Activated CD4-positive, alpha-beta T cell treated with anti-CD3 and anti-CD28 coated beads for 1 hour (primary cell): Measurements from ENCODE around the gene CPPED1.
"Not testable (repeated sequence)": the region's sequence is repeated elsewhere in the genome, so short reads cannot be mapped to it uniquely, and the experiment has no call there.

Source experiments
- DNase-seq: peaks from one replicate; pipeline ENCODE4 v3.0.0-alpha.2; 2020

CPPED1 gene, protein sequence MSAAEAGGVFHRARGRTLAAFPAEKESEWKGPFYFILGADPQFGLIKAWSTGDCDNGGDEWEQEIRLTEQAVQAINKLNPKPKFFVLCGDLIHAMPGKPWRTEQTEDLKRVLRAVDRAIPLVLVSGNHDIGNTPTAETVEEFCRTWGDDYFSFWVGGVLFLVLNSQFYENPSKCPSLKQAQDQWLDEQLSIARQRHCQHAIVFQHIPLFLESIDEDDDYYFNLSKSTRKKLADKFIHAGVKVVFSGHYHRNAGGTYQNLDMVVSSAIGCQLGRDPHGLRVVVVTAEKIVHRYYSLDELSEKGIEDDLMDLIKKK

DNA sequence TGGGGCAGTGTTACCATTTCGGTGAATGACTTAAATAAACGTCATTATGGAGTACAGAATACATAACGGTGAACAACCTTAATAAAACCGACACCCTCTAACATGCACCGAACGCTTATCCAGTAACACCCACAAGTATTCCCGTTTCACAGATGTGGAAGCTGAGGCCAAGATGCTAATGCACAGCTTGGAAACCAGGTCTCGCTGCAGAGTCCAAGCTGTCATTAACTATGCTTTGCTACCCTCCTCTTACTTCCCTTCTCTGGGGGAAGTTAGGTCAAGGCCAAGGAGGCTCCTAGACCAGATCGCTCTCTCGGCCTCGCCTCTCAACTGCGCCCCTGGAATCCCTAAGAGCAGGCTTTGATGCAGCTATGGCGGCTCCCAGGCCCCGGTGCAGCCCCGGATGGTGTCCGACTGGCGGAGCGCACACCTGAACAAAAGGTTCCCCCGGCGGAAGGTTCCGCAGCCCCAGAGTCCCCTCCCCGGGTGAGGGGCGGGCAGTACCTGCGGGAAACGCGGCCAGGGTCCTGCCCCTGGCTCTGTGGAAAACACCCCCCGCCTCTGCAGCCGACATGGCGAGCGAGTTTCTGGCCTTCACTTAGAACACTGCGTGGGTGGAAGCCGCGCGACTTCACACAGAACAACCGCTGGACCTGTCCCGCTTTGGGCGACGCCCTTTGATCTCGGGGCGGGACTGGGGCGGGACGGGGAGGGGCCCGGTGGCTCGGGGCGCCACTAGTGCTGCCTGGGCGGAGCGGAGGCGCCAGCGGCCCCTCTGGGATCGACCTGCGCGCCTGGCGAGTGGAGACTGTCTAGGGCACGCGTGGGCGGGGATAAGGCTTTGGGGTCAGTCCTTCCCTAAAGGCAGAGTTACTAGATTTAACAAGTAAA lies at the start of gene CPPED1:
CPPED1 (minus strand) TSS at position 685 of the 891 bp plus-strand sequence; CDS start at position 574, 111 bp downstream.
- DNase-seq, result peak; percentile 86

DNA sequence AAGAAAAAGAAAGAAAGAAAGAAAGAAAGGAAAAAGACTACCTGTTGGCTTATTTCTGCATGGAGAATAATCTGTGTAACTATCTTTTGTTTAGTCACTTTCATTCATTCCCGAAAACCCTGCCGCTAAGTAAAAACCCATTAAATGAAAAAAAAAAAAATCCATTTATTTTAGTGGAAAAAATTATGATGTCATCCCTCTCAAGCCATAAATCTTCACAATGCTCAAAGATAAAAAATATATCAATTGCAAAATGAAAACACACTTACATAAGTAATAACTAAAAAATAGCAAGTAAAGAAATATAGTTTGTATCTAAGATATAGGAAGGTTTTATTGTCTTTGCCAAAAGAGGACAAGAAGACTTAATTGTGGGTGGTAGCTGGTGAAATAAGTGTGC lies 46.5 kb upstream of the CPPED1 start:
- DNase-seq, result no peak

DNA sequence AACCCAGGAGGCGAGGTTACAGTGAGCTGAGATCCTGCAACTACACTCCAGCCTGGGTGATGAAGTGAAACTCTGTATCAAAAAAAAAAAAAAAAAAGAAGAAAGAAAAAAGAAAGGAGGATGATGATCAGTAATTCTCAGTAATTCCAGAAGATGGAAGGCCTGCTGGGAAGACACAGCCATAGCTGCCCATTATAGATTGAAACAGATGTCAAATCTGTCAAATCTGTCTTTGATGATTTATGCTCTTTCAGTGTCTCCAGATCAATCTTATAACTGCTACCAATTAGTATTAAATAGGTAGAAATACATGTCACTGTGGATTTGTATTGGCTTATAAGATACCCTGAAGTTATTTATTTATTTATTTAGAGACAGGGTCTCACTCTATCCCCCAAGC lies 42.9 kb upstream of the CPPED1 start:
- DNase-seq, result no peak

DNA sequence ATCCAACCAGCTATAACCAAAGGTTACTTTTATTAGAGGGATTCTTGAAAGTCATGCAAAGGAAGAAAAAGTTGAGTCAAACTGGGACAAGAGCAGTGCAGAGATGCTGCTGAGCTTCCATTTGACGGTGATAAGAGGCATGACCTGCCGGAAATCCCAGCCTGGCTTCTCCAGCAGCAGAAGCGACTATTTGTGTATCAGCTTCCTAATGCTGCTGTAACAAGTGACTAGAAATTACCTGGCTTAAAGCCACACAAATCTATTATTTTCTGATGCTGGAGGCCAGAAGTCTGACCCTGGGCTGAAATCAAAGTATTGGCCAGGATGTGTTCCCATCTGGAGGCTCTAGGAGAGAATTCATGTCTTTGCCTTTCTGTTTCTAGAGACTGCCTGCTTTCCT lies 41.6 kb upstream of the CPPED1 start:
- DNase-seq, result no peak

DNA sequence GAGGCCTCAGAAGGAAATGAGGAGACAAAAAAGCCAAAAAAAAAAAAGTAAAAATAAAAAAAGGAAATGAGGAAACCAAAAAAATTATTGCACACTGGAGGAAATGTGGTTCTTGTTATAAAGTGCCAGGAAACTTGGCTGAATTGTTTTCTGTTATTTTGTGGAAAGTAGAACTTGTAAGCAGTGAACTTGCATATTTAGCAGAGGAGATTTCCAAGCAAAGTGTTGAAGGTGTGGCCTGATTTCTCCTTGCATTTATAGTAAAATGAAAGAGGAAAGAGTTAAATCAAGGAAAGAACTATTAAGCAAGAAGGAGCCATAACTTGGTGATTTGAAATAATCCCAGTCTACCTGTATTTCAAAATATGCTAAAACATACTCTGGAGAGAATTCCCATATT lies 34.1 kb upstream of the CPPED1 start:
- no peak for DNase-seq

DNA sequence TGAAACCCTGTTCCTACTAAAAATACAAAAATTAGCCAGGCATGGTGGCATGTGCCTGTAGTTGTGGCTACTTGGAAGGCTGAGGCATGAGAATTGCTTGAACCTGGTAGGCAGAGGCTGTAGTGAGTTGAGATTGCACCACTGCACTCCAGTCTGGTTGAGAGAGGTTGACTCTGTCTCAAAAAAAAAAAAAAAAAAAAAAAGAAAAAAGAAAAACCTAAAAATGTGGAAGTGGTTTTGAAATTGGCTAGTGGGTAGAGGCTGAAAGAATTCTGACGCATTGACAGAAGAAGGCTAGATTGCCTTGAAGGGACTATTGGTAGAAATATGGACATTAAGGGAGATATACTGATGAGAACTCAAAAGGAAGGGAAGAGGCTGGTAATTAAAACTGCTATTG lies 33.6 kb upstream of the CPPED1 start:
- DNase-seq, result no peak

DNA sequence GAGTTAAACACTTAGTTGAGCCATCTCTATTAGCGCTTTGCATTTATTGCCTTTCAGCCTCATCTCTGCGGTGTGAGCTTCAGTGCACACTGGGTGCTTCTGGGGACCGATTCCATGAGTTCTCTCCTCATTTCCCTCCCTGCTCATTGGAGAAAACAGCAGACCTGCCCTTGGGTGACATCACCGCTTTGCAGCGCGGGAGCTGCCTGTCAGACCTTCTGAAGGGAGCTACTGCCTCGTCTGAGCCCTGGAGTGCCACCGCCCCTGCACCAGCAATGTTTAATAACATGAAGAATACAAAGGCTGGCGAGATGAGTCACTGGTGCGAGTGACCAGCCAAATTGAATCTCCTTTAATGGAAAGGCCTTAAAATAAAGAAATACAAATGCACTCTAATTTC lies 30.2 kb upstream of the CPPED1 start:
- DNase-seq, result no peak

DNA sequence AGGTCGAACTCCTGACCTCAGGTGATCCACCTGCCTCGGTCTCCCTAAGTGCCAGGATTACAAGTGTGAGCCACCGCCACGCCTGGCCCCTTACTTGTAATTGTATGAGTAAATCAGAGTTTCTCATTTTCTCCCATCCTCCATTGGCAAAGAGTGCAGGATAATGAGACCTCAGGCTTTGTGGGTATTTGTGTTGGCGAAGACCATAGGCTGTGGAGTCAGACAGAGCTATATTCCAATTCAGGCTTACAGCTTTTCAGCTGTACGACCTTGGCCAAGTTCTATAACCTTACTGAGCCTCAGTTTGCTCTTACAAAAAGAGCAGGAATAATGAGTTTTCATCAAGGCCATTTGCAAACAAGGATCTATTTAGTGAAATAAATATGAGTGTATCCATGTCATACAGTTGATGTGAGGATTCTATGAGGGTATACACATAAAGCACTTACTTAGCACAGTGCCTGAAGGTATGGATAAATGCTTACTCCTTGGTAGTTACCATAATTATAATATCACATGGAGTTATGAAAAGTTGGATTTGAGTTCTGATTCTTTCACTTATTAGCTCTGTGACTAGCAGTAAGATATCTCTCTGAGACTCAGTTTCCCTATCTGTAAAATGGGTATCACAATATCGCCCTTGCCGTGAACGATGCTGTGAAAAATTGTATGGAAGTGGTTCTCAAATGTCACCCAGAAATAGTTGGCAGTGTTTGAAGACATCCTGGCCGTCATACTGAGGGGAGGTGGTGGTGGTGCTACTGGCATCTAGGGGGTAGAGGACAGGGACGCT lies 25.6 kb upstream of the CPPED1 start:
- no peak for DNase-seq

DNA sequence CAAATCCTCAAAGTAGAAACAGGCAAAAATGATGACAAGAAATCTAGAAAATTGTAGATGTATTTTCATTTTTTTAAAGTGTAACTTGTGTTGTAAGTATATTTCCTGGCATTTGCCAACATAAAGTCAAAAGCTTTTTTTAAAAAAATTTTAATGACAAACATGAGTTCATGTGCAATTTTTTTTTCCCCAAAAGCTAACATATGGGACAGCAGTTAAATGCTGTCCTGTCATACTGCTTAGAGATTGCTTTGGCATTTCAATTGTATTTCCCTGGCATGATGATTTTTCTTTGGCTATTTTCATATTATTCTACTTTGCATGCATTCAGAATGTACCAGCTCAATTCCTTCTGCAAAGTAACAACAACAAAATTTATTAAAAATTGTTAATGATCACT lies 24.5 kb upstream of the CPPED1 start:
- DNase-seq, result no peak

DNA sequence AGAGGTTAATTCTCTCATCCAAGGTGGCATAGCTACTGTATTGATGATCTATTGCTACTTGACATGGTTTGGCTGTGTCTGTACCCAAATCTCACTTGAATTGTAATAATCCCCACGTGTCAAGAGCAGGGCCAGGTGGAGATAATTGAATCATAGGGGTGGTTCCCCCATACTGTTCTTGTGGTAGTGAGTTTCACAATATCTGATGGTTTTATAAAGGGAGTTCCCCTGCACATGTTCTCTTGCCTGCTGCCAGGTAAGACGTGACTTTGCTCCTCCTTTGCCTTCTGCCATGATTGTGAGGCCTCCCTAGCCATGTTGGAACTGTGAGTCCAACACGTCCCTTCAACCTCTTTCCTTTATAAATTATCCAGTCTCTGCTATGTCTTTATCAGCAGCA lies 22.9 kb upstream of the CPPED1 start:
- DNase-seq, result no peak

DNA sequence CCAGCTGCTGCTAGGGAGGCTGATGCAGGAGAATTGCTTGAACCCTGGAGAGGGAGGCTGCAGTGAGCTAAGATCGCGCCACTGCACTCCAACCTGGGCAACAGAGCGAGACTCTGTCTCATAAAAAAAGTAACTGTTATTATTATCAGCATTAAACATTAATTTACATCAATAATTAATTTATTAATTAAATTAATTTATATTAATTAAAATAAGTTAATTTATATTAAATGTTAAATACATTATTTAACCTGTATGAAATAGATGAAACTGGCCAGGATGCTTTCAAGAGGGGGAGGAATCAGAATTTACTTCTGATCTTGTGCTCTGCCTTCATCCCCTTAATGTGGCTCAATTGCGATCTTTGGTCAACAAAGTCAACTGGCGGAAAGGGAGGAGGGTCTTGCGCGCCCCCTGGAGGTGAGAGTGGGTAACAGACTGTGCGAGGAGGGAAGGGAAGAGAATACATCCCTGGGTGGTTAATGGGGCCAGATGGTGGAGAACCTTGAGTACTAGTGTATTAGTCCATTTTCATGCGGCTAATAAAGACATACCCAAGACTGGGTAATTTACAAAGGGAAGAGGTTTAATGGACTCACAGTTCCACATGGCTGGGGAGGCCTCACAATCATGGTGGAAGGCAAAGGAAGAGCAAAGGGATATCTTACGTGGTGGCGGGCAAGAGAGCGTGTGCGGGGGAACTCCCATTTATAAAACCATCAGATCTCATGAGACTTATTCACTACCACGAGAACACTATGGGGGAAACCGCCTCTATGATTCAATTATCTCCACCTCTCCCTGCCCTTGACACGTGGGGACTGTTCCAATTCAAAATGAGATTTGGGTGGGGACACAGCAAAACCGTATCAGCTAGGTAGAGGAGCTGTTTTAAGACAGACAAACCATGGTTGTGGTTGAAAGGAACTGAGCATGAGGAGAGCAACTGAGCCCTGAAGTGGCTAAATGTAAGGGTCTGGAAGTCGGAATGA lies 15.7 kb upstream of the CPPED1 start:
- DNase-seq, result peak; percentile 63

DNA sequence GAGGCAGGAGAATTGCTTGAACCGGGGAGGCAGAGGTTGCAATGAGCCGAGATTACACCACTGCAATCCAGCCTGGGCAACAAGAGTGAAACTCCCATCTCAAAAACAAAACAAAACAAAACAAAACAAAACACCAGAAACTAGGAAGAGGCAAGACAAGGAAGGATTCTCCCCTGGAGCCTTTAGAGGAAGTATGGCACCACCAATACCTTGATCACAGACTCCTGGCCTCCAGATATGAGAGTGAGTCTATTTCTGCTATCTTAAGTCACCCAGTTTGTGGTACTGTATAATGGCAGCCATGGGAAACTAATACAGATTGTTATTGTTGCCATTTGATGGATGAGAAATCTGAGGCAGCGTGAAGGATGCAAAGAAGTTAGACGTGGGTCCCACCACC lies 14.6 kb upstream of the CPPED1 start:
- no peak for DNase-seq

DNA sequence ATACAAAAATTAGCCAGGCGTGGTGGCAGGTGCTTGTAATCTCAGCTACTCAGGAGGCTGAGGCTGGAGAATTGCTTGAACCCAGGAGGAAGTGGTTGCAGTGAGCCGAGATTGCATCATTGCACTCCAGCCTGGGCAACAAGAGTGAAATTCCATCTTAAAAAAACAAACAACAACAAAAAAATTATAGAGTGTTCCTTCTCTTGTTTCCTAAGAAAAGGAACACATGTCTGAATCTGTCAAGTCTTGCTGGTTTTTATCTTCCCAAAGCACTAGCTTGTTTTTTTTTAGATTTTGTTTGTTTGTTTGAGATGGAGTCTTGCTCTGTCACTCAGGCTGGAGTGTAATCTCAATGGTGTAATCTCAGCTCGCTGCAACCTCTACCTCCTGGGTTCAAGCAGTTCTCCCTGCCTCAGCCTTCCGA lies 13.1 kb upstream of the CPPED1 start:
- DNase-seq, result not testable (repeated sequence)

DNA sequence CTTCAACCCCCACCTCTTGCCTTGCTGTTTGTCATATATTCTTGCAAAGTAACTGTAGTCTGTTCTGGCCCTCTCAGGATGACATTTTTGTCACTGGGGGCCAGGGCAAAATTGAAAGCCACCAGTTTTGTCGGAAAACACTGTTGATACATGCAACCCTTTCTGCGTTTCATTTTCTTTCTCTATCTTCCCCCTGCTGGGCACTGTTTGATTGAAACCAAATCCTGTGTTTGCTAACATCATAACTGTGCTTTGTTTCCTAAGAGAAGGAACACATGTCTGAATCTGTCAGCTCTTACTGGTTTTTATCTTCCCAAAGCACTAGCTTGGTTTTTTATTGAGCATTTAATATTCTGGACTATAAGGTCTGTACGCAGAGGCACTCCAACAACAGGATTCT lies 11.7 kb upstream of the CPPED1 start:
- DNase-seq, result no peak

DNA sequence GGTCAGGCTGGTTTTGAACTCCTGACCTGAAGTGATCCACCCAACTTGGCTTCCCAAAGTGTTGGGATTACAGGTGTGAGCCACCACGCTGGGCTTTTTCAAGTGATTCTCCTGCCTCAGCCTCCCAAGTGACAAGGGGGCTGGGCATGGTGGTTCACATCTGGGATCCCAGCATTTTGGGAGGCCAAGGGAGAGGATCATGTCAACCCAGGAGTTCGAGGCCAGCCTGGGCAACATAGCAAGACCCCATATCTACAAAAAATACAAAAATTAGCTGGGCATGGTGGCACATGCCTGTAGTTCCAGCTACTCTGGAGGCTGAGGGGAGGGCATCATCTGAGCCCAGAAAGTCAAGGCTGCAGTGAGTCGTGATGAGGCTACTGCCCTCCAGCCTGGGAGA lies 10.0 kb upstream of the CPPED1 start:
- not testable (repeated sequence) for DNase-seq

DNA sequence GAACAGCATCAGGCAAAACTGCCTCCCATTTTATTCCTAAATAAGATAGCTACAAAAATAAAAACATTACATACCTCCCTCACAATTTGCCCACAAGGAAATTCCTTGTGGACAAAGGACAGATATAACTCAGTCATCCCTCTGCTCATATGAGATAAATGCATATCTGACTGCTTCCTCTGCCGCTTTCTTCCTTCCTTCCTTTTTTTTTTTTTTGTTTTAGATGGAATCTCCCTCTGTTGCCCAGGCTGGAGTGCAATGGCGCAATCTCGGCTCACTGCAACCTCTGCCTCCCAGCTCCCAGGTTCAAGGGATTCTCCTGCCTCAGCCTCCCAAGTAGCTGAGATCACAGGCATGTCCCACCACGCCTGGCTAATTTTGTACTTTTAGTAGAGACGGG lies 9.6 kb upstream of the CPPED1 start:
- not testable (repeated sequence) for DNase-seq

DNA sequence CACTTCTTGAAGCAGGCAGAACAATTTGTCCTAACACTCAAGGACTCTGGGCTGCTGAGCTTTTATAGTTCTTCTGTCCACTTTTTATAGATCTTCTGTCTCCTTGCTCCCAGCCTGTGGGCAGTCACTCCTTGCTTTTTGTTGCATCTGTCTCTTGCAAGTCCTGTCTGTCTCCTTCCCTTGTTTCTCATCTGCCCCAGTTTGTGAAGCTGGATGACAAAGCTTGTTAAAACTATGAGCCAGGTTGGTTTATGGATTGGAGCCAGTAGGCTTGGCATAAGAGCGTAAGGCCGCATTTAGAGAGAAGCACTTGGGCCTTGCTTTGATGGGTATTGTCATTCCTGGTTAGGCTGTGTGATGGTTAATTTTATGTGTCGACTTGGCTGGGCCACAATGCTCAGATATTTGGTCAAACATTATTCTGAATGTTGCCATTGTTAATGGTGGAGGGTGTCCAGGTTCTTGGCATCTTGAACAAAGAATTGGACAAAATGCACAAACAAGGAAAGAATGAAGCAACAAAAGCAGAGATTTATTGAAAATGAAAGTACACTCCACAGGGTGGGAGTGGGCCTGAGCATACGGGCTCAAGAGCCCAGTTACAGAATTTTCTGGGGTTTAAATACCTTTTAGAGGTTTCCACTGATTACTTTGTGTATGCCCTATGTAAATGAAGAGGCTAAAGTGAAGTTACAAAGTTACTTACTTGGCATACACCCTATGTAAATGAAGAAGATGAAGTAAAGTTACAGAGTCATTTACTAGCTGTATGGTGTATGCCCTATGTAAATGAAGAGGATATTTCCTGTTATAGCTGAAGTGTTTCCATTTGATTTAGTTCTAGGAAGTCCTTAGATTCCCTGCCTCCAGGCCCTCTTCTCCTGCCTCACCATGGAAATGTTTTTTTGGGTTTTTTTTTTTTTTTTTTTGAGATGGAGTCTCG lies 8.0 kb upstream of the CPPED1 start:
- no peak for DNase-seq

DNA sequence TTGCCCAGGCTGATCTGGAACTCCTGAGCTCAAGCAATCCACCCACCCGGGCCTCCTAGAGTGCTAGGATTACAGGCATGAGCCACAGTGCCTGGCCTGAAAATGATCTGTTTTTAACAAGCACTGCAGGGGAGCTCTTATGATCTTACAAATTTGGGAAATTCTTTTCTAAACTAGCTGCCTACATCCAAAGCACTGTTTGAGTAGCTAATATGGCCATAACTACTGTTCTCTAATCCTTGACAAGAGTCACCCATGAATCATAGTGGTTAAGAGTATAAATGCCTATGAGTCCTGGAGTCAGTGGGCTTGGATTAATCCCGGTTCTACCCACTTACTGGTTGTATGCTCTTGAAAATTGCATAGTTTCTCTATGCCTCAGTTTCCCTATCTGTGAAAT lies 1.4 kb upstream of the CPPED1 start:
- DNase-seq, result no peak

DNA sequence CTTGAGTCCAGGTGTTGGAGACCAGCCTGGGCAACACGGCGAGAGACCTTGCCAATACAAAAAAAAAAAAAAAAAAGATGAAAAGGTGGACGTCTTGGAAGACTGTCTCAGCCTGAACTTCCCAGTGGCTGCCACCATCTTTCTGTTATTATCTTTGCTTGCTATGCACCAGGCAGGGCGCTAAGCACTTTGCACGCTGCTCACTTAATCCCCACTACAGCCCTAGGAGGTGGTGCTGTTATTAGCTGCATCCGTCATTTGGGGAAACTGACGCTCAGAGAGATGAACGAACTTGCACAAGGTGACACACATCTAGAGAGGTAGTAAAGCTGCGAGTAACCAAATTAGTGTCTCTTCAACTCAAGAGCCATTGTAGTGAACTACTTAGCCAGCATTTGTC lies 708 bp upstream of the CPPED1 start:
- DNase-seq, result no peak

DNA sequence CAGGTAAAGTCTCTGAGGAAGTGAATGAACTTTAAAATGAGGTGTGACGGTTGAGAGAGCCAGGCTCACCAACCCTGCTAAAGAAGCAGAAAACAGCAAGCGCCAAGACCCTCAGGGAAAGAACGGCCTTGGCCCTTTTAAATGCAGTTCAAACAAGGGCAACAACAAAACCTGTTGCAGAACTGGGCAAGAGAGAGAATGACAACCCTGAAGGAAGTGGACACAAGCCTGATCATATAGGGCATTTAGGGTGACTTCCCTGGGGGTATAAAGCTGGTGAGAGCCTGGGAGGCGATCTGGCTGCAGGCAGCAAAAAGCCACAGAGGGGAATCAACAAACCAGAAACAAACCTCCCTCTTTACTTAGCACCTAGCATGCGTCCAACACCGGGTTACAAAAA lies 1.0 kb downstream of the CPPED1 start:
- DNase-seq, result no peak

DNA sequence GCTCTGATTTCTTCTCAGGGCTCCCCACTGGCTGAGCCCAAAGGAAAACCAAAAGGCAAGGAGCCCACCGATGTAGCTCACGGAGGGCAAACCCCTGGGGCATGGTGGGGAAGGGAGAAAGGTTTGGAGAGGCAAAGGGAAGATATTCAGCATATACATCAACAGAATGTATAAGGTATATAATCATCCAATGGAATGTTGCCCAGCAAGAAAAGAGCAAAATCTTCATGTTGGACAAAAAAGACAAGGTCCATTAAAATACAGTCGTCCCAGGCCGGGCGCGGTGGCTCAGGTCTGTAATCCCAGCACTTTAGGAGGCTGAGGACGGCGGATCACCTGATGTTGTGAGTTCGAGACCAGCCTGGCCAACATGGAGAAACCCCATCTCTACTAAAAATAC lies 1.6 kb downstream of the CPPED1 start:
- no peak for DNase-seq
